ENCODE data around the gene DAPK1. TPM values are rescaled to one million over a fixed set of nuclear protein-coding genes. Genes with fewer than 3 reads are reported as not detected.

Gene DAPK1
- total RNA-seq, 2 donors from 2014 or later, result 39.1 to 40.6 TPM

GRCh38 chr9:87599901-87600610 is 102.4 kb downstream of the DAPK1 start:
- Histone ChIP-seq H3K36me3 (no peaks in the 10 kb centered on the region), H3K4me1 (ENCODE audit: control insufficient read depth in 1 of 2, low read depth in 2 of 2) (peaks cover 3 to 9% of the 10 kb centered on the region in 2 donors), H3K27me3 (replicated peaks; ENCODE audit: insufficient read depth) (no peaks in the 10 kb centered on the region), H3K27ac (no peak overlapping the region), H3K4me3 (no peak overlapping the region), H3K9me3 (no peaks in the 10 kb centered on the region)
- ATAC-seq (ENCODE audit: insufficient number of reproducible peaks, low FRiP score, low read depth) (no peak), DNase-seq (ENCODE audit: low spot score) (no peak)
- TF ChIP-seq, protein P1, sequence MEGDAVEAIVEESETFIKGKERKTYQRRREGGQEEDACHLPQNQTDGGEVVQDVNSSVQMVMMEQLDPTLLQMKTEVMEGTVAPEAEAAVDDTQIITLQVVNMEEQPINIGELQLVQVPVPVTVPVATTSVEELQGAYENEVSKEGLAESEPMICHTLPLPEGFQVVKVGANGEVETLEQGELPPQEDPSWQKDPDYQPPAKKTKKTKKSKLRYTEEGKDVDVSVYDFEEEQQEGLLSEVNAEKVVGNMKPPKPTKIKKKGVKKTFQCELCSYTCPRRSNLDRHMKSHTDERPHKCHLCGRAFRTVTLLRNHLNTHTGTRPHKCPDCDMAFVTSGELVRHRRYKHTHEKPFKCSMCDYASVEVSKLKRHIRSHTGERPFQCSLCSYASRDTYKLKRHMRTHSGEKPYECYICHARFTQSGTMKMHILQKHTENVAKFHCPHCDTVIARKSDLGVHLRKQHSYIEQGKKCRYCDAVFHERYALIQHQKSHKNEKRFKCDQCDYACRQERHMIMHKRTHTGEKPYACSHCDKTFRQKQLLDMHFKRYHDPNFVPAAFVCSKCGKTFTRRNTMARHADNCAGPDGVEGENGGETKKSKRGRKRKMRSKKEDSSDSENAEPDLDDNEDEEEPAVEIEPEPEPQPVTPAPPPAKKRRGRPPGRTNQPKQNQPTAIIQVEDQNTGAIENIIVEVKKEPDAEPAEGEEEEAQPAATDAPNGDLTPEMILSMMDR (IDR thresholded peaks at IDR 0.05), result no peak

DNA sequence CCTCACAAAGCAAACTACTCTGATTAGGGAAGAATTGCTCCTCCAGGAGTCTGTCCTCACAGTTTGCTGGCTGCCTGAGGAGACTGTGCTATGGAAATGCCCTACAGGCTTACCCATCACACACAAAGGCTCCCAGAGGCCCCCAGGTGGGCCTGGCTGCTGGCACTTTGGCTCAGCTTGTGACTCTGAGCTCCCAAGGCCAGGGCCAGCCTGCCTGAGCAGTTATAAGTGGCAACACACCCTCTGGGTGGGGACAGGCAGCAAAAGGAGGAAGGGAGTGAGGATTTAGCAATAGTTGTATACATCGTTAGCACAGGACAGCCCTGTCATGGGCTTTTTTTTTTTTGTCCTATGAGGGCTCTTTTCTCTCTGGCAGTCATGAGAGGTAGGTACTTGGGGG is 103.5 kb downstream of the DAPK1 start:
- DNase-seq (ENCODE audit: low spot score) (no peak), ATAC-seq (ENCODE audit: insufficient number of reproducible peaks, low FRiP score, low read depth) (no peak)
- Histone ChIP-seq H3K36me3 (no peaks in the 10 kb centered on the region), H3K27ac (no peak overlapping the region), H3K27me3 (replicated peaks; ENCODE audit: insufficient read depth) (no peaks in the 10 kb centered on the region), H3K4me1 (ENCODE audit: control insufficient read depth in 1 of 2, low read depth in 2 of 2) (peaks cover 3 to 9% of the 10 kb centered on the region in 2 donors), H3K9me3 (no peaks in the 10 kb centered on the region), H3K4me3 (no peak overlapping the region)
- TF ChIP-seq, protein P1 (IDR thresholded peaks at IDR 0.05), result no peak

DNA sequence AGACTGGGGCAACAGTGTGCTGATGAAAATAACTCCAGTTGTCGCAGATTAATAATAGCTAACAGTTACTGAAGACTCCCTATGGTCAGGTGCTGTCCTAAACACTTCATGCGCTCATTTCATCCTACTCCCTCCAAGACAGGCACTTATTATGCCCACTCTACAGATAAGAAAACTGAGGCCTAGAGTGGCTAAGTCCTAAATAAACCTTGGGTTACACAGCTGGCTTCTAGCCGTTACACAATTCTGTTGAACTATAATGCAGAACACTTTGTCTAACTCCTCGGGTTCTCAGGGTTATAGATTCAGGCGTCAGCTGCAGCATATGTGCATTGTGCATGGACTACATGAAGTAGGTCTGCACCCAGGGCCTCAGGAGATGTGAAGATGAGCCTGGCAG is 103.9 kb downstream of the DAPK1 start:
- no peaks in the 10 kb centered on the region for H3K9me3 ChIP-seq
- no peak for DNase-seq (ENCODE audit: low spot score)
- H3K36me3 ChIP-seq, result no peaks in the 10 kb centered on the region
- no peak for ATAC-seq (ENCODE audit: insufficient number of reproducible peaks, low FRiP score, low read depth)
- H3K27ac ChIP-seq, result no peak overlapping the region
- H3K4me1 ChIP-seq (ENCODE audit: control insufficient read depth in 1 of 2, low read depth in 2 of 2), result peaks cover 3 to 9% of the 10 kb centered on the region in 2 donors
- TF ChIP-seq, protein P1 (IDR thresholded peaks at IDR 0.05), result no peak
- H3K4me3 ChIP-seq, result no peak overlapping the region
- no peaks in the 10 kb centered on the region for H3K27me3 ChIP-seq (replicated peaks; ENCODE audit: insufficient read depth)

- Histone ChIP-seq H3K4me3 (no peak overlapping the region), H3K9me3 (no peaks in the 10 kb centered on the region), H3K4me1 (ENCODE audit: control insufficient read depth in 1 of 2, low read depth in 2 of 2) (peaks cover 3 to 16% of the 10 kb centered on the region in 2 donors), H3K36me3 (no peaks in the 10 kb centered on the region), H3K27ac (no peak overlapping the region), H3K27me3 (replicated peaks; ENCODE audit: insufficient read depth) (no peaks in the 10 kb centered on the region)
- ATAC-seq (ENCODE audit: insufficient number of reproducible peaks, low FRiP score, low read depth) (no peak), DNase-seq (ENCODE audit: low spot score) (no peak)
- TF ChIP-seq, protein P1 (IDR thresholded peaks at IDR 0.05), result no peak
Observed at GRCh38 chr9:87602933-87603643, 105.4 kb downstream of the DAPK1 start.

- DNase-seq (ENCODE audit: low spot score) (no peak), ATAC-seq (ENCODE audit: insufficient number of reproducible peaks, low FRiP score, low read depth) (no peak)
- no peaks in the 10 kb centered on the region for H3K36me3 ChIP-seq
- TF ChIP-seq, protein P1 (IDR thresholded peaks at IDR 0.05), result no peak
- no peak overlapping the region for H3K4me3 ChIP-seq
- peaks cover 3 to 16% of the 10 kb centered on the region in 2 donors for H3K4me1 ChIP-seq (ENCODE audit: control insufficient read depth in 1 of 2, low read depth in 2 of 2)
- no peaks in the 10 kb centered on the region for H3K9me3 ChIP-seq
- H3K27me3 ChIP-seq (replicated peaks; ENCODE audit: insufficient read depth), result no peaks in the 10 kb centered on the region
- no peak overlapping the region for H3K27ac ChIP-seq
Observed at GRCh38 chr9:87603854-87604490, 106.3 kb downstream of the DAPK1 start.
